Measurements from ENCODE around the gene USP6NL.
A peak's percentile ranks its signal among the peaks of the same experiment; 100 is the strongest.

Gene USP6NL

GRCh38 chr10:11479300-11479699, 132.2 kb downstream of the USP6NL start:
- no peak for DNase-seq (ENCODE audit: low read depth, low spot score)

- no peak for DNase-seq (ENCODE audit: low read depth, low spot score)
Observed at GRCh38 chr10:11478807-11479206, 132.6 kb downstream of the USP6NL start.

- DNase-seq (ENCODE audit: low read depth, low spot score) = no peak
Observed at GRCh38 chr10:11475831-11476434, 135.5 kb downstream of the USP6NL start.

- no peak for DNase-seq (ENCODE audit: low read depth, low spot score)
Observed at GRCh38 chr10:11473128-11473760, 138.2 kb downstream of the USP6NL start.

- DNase-seq (ENCODE audit: low read depth, low spot score) = peak; percentile 38
Observed at GRCh38 chr10:11472158-11472753, 139.2 kb downstream of the USP6NL start.

GRCh38 chr10:11469575-11470391, 141.7 kb downstream of the USP6NL start:
- no peak for DNase-seq (ENCODE audit: low read depth, low spot score)

- DNase-seq (ENCODE audit: low read depth, low spot score) = no peak
Observed at GRCh38 chr10:11468126-11468742, 143.2 kb downstream of the USP6NL start.

- no peak for DNase-seq (ENCODE audit: low read depth, low spot score)
Observed at GRCh38 chr10:11465406-11465805, 146.0 kb downstream of the USP6NL start.

- no peak for DNase-seq (ENCODE audit: low read depth, low spot score)
Observed at GRCh38 chr10:11463111-11463510, 148.3 kb downstream of the USP6NL start.

GRCh38 chr10:11462071-11462470, 149.4 kb downstream of the USP6NL start:
- no peak for DNase-seq (ENCODE audit: low read depth, low spot score)

- DNase-seq (ENCODE audit: low read depth, low spot score) = no peak
Observed at GRCh38 chr10:11457336-11457735, 154.1 kb downstream of the USP6NL start.

- no peak for DNase-seq (ENCODE audit: low read depth, low spot score)
Observed at GRCh38 chr10:11454958-11455566, 156.4 kb downstream of the USP6NL start.

GRCh38 chr10:11454160-11454559, 157.3 kb downstream of the USP6NL start:
- no peak for DNase-seq (ENCODE audit: low read depth, low spot score)

- no peak for DNase-seq (ENCODE audit: low read depth, low spot score)
Observed at GRCh38 chr10:11451640-11452260, 159.7 kb downstream of the USP6NL start.

GRCh38 chr10:11450427-11450826, 161.0 kb downstream of the USP6NL start:
- DNase-seq (ENCODE audit: low read depth, low spot score) = no peak

- DNase-seq (ENCODE audit: low read depth, low spot score) = no peak
Observed at GRCh38 chr10:11449761-11450160, 161.7 kb downstream of the USP6NL start.

- no peak for DNase-seq (ENCODE audit: low read depth, low spot score)
Observed at GRCh38 chr10:11448545-11449244, 162.8 kb downstream of the USP6NL start.

GRCh38 chr10:11448190-11448544, 163.3 kb downstream of the USP6NL start:
- DNase-seq (ENCODE audit: low read depth, low spot score) = no peak

GRCh38 chr10:11447586-11447985, 163.9 kb downstream of the USP6NL start:
- DNase-seq (ENCODE audit: low read depth, low spot score) = no peak

- DNase-seq (ENCODE audit: low read depth, low spot score) = no peak
Observed at GRCh38 chr10:11446864-11447263, 164.6 kb downstream of the USP6NL start.
